Lower leg skin (tissue), 4 donors: ENCODE data around the gene USB1. TPM values are rescaled to one million over a fixed set of nuclear protein-coding genes. Genes with fewer than 3 reads are reported as not detected.

Experiments
- DNase-seq, 2 donors: peaks; one replicate each; pipeline ENCODE4 v3.0.0-alpha.2; 2019; ENCODE audit warnings: low spot score in 2 of 2
- H3K4me3 ChIP-seq: fragments of 200-600 bp; sonication (generic); 2 replicates; pipeline ENCODE4 v1.5.1; 2017; ENCODE audit warnings: mild to moderate bottlenecking, low read depth; ENCODE audit not compliant: poor library complexity, severe bottlenecking
- POLR2A ChIP-seq, 2 donors: fragments of 450-650 bp; IDR thresholded peaks; one replicate each; pipeline ENCODE4 v1.6.1; 2016 to 2017; ENCODE audit warnings: antibody characterized with exemption in 2 of 2, mild to moderate bottlenecking in 1 of 2, moderate library complexity in 1 of 2
- WGBS, 2 donors: methylation state at CpG; one replicate each; pipeline ENCODE4 v1.1.5; 2018; 5-methylcytosine and 5-hydroxymethylcytosine counted together
- intact Hi-C: fragments of 100-400 bp; cut with DNase I; formaldehyde crosslinking; loops from one replicate; pipeline ENCODE4 v1.15.0; 2023; ENCODE audit warnings: low total_unique reads
- total RNA-seq, 4 donors: library from RNA; depleted of rRNA; stranded (reverse); fragments of >200 nt; gene quantifications; one replicate each; pipeline ENCODE4 v1.1.0, GENCODE V29; 2016
- TF ChIP-seq, protein P1 (sequence below), 3 donors: fragments of 450-650 bp; IDR thresholded peaks; one replicate each; pipeline ENCODE4 v1.5.1; 2016; ENCODE audit warnings: antibody characterized with exemption in 3 of 3, mild to moderate bottlenecking in 3 of 3, moderate library complexity in 2 of 3

The USB1 gene
- total RNA-seq, 4 donors from 2014 or later: 13.3 to 34.2 (median 23.3) TPM

DNA sequence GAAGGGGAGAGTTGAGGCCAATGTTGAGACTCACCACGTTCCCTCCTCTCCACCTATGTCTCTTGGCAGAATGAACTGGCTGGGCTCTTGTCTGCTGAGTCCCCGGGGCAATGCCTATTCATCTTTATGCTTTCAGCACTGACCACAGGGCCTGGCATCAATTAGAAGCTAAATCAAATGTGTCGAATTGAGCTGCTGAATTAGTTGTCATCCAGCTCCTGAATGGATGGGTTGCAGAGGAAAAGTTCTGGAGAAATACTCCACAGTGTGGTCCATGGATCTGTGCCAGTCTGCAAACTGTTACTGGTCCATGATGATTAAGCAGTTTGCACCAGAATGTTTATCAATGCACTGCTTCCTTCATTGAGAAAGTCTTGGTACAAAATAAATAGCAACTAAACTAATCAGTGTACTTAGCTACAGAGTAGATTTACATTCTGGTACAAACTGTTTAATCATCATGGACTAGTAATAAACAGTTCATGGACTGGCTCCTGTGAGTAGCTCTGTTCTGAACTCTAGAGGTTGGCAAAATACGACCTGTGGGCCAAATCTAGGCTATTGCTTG, 34.9 kb upstream of the USB1 start:
- intact Hi-C loops: no loop called here
- 24 to 28% methylated on average over 4 of the region's 4 CpGs for WGBS, 2 donors
- TF ChIP-seq, protein P1, sequence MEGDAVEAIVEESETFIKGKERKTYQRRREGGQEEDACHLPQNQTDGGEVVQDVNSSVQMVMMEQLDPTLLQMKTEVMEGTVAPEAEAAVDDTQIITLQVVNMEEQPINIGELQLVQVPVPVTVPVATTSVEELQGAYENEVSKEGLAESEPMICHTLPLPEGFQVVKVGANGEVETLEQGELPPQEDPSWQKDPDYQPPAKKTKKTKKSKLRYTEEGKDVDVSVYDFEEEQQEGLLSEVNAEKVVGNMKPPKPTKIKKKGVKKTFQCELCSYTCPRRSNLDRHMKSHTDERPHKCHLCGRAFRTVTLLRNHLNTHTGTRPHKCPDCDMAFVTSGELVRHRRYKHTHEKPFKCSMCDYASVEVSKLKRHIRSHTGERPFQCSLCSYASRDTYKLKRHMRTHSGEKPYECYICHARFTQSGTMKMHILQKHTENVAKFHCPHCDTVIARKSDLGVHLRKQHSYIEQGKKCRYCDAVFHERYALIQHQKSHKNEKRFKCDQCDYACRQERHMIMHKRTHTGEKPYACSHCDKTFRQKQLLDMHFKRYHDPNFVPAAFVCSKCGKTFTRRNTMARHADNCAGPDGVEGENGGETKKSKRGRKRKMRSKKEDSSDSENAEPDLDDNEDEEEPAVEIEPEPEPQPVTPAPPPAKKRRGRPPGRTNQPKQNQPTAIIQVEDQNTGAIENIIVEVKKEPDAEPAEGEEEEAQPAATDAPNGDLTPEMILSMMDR (IDR thresholded peaks at IDR 0.05): no peak
- TF ChIP-seq POLR2A (IDR thresholded peaks at IDR 0.05): no peak
- DNase-seq: no peak
- no peak overlapping the region for H3K4me3 ChIP-seq

DNA sequence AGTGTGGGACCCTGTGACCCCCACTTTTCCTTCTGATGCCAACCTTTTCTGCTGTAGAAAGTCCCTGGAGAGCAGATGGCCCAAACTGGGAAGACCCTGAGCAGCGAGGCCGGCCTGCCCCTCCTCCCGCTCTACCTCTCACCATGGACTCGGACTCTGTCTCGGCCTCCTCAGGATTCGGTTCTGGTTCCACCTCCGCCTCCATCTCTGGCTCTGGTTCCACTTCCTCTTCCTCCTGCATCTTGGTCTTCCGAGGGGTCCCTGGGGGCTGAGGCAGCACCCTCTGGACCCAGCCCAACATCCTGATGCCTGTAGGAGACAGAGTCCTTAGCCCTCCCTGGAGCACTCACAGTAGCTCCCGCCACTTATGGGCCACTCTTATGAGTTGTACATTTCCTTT, 34.2 kb upstream of the USB1 start:
- WGBS, 2 donors: 83 to 93% methylated on average over 9 of the region's 9 CpGs
- TF ChIP-seq, protein P1 (IDR thresholded peaks at IDR 0.05): no peak
- TF ChIP-seq POLR2A (IDR thresholded peaks at IDR 0.05): no peak
- intact Hi-C loops: no loop called here
- no peak overlapping the region for H3K4me3 ChIP-seq
- DNase-seq: no peak

- intact Hi-C loops: no loop called here
- TF ChIP-seq POLR2A (IDR thresholded peaks at IDR 0.05): no peak
- TF ChIP-seq, protein P1 (IDR thresholded peaks at IDR 0.05): no peak
- no peak for DNase-seq
- H3K4me3 ChIP-seq: no peak overlapping the region
Observed at GRCh38 chr16:57967916-57968315, 33.3 kb upstream of the USB1 start.

GRCh38 chr16:57969451-57970123, 31.6 kb upstream of the USB1 start:
- TF ChIP-seq, protein P1 (IDR thresholded peaks at IDR 0.05): no peak
- no peak for TF ChIP-seq POLR2A (IDR thresholded peaks at IDR 0.05)
- intact Hi-C loops: no loop called here
- 84% methylated on average over 10 of the region's 10 CpGs for WGBS, 2 donors
- H3K4me3 ChIP-seq: no peak overlapping the region
- no peak for DNase-seq

DNA sequence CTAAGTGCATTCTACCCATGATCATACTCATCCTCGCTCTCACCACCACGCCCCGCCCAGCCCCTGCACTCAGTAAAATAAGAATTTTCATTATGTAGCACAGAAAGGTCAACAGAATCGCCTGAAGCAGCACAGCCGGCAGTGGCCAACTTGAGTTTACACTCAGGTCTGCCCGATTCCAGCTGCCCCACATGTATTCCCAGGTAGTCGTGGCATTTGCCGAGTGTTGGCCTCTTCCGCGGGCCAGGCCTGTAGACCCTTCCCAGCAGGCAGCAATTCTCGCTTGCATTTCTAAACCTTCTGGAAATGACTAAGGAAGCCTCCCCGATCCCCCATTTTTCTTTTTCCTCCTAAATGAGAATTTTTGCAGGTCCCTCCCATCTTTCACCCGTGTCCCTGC, 30.9 kb upstream of the USB1 start:
- intact Hi-C loops: no loop called here
- H3K4me3 ChIP-seq: no peak overlapping the region
- no peak for DNase-seq
- WGBS, 2 donors: 78 to 79% methylated on average over 13 of the region's 13 CpGs
- TF ChIP-seq POLR2A (IDR thresholded peaks at IDR 0.05): no peak

DNA sequence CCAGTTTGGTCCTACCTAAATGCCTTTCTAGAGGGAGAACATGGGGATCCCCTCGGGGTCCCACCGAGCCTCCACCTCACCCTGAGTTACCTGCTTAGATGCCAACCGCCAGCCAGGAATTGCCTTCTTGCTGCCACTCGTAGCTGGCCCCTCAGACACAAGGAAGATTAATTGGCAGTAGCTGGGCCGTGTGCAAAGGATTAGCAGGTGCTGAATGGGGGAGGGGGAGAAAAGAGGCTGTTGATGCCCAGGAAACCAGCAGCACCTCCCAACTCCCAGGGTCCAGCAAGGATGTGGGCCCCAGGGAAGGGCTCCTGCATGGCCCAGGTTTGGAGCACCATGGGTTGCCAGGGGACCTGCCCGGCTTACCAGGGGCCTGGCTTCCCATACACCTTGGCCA, 30.2 kb upstream of the USB1 start, which contains the start of gene CNGB1:
TSS of gene CNGB1 (minus strand) at position 159 of the 400 bp plus-strand sequence. CDS start 3,842 bp downstream, outside the sequence.
- intact Hi-C loops: no loop called here
- 82 to 88% methylated on average over 5 to 6 of the region's 6 CpGs for WGBS, 2 donors
- no peak for DNase-seq

More for the DNA sequence above, 30.2 kb upstream of the USB1 start, which contains the start of gene CNGB1:
- no peak within 1 kb of the TSS for H3K4me3 ChIP-seq
- TF ChIP-seq, protein P1 (IDR thresholded peaks at IDR 0.05): no peak
- no peak for TF ChIP-seq POLR2A (IDR thresholded peaks at IDR 0.05)
